GM12873 (cell line): ENCODE data around the gene FBXL16.
A peak's percentile ranks its signal among the peaks of the same experiment; 100 is the strongest.

Source experiments
- CTCF ChIP-seq: IDR thresholded peaks from 2 replicates; pipeline ENCODE4 v1.5.1; 2012; ENCODE audit warnings: low read depth, mild to moderate bottlenecking, moderate library complexity, low read length, control low read depth; ENCODE audit not compliant: insufficient read depth; ENCODE audit errors: missing control alignments

Gene FBXL16

GRCh38 chr16:660459-661183, 45.0 kb downstream of the FBXL16 start:
- peak; percentile 61 for TF ChIP-seq CTCF

- TF ChIP-seq CTCF: no peak
Observed at GRCh38 chr16:660132-660458, 45.5 kb downstream of the FBXL16 start.

- no peak for TF ChIP-seq CTCF
Observed at GRCh38 chr16:659618-660017, 46.0 kb downstream of the FBXL16 start.

GRCh38 chr16:658679-659571, 46.7 kb downstream of the FBXL16 start:
- no peak for TF ChIP-seq CTCF

- TF ChIP-seq CTCF: no peak
Observed at GRCh38 chr16:657487-657886, 48.1 kb downstream of the FBXL16 start.

GRCh38 chr16:654034-654433, 51.6 kb downstream of the FBXL16 start:
- no peak for TF ChIP-seq CTCF

GRCh38 chr16:652454-653305, 52.9 kb downstream of the FBXL16 start:
- TF ChIP-seq CTCF: no peak
